ENCODE results near the gene RSPH3.

- TF ChIP-seq CTCF (IDR thresholded peaks at IDR 0.05): no peak
- TF ChIP-seq POLR2A (IDR thresholded peaks at IDR 0.05): peak in 2 of 3 donors; percentile 42 to 67
Measured at GRCh38 chr6:159044899-159045727, 45.1 kb upstream of the RSPH3 start, which contains the start of gene TAGAP.
